NCI-H2171 (cell line): Measurements from ENCODE around the gene TGM2.
A peak's percentile ranks its signal among the peaks of the same experiment; 100 is the strongest.

Source experiments
- DNase-seq: peaks from one replicate; lab custom pipeline; 2025; lab: John Stamatoyannopoulos, UW

The TGM2 gene

GRCh38 chr20:38132156-38132909 lies 32.7 kb downstream of the TGM2 start:
- no peak for DNase-seq

- no peak for DNase-seq
These were observed 33.4 kb downstream of the TGM2 start for GRCh38 chr20:38131588-38132121.

- DNase-seq = no peak
These were observed 34.1 kb downstream of the TGM2 start for GRCh38 chr20:38130687-38131587.

- DNase-seq = no peak
These were observed 35.0 kb downstream of the TGM2 start for GRCh38 chr20:38129893-38130609.

GRCh38 chr20:38129248-38129865 lies 35.7 kb downstream of the TGM2 start:
- DNase-seq = no peak

- DNase-seq = no peak
These were observed 36.4 kb downstream of the TGM2 start for GRCh38 chr20:38128691-38129090.

GRCh38 chr20:38127920-38128528 lies 37.0 kb downstream of the TGM2 start:
- DNase-seq = no peak

GRCh38 chr20:38126932-38127621 lies 38.0 kb downstream of the TGM2 start:
- peak; percentile 24 for DNase-seq

- DNase-seq = no peak
These were observed 38.7 kb downstream of the TGM2 start for GRCh38 chr20:38126146-38126921.

GRCh38 chr20:38125157-38126056 lies 39.7 kb downstream of the TGM2 start:
- peak; percentile 20 for DNase-seq

GRCh38 chr20:38123021-38123587 lies 42.0 kb downstream of the TGM2 start:
- no peak for DNase-seq

GRCh38 chr20:38121741-38122140 lies 43.3 kb downstream of the TGM2 start:
- DNase-seq = no peak

- no peak for DNase-seq
These were observed 44.5 kb downstream of the TGM2 start for GRCh38 chr20:38120625-38120988.

- no peak for DNase-seq
These were observed 45.6 kb downstream of the TGM2 start for GRCh38 chr20:38119446-38119845.

GRCh38 chr20:38117635-38118034 lies 47.4 kb downstream of the TGM2 start:
- DNase-seq = no peak

- DNase-seq = no peak
These were observed 47.9 kb downstream of the TGM2 start for GRCh38 chr20:38117205-38117604.

GRCh38 chr20:38116409-38117165 lies 48.5 kb downstream of the TGM2 start:
- DNase-seq = no peak

GRCh38 chr20:38115896-38116295 lies 49.2 kb downstream of the TGM2 start:
- no peak for DNase-seq
